D721Med (cell line): ENCODE results near the gene CCNT1.
"Not testable (repeated sequence)": the region's sequence is repeated elsewhere in the genome, so short reads cannot be mapped to it uniquely, and the experiment has no call there.

Experiments used
- DNase-seq: peaks from one replicate; pipeline ENCODE4 v3.0.0; 2011; ENCODE audit warnings: low spot score; ENCODE audit not compliant: insufficient read length
- FAIRE-seq: peaks from 2 replicates; lab custom pipeline; 2011; peaks lifted over from hg19 to GRCh38; lab: Jason Lieb, UNC
- TF ChIP-seq, protein P1 (sequence below): IDR thresholded peaks from 2 replicates; pipeline ENCODE4 v1.5.1; 2012; ENCODE audit warnings: mild to moderate bottlenecking, control low read depth; ENCODE audit not compliant: insufficient read depth; ENCODE audit errors: missing control alignments

Gene CCNT1

DNA sequence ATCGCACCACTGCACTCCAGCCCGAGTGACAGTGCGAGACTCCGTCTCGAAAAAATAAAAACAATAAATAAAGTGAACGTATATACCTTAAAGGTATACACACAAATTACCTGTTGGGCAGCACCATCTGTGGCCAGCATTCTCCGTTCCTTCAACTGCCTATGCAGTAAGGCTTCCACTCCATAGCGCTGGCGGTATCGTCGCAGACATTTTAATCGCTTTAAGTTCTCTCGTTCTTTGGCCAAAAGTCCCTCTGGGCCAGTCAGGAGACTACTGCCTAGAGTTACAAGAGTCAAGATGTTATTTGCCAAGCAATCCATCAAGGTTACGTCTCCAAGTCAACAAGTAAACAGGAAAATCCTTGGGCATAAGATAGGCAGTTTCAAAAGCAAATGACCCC, 47.5 kb downstream of the CCNT1 start:
- TF ChIP-seq, protein P1, sequence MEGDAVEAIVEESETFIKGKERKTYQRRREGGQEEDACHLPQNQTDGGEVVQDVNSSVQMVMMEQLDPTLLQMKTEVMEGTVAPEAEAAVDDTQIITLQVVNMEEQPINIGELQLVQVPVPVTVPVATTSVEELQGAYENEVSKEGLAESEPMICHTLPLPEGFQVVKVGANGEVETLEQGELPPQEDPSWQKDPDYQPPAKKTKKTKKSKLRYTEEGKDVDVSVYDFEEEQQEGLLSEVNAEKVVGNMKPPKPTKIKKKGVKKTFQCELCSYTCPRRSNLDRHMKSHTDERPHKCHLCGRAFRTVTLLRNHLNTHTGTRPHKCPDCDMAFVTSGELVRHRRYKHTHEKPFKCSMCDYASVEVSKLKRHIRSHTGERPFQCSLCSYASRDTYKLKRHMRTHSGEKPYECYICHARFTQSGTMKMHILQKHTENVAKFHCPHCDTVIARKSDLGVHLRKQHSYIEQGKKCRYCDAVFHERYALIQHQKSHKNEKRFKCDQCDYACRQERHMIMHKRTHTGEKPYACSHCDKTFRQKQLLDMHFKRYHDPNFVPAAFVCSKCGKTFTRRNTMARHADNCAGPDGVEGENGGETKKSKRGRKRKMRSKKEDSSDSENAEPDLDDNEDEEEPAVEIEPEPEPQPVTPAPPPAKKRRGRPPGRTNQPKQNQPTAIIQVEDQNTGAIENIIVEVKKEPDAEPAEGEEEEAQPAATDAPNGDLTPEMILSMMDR = no peak
- no peak for DNase-seq
- FAIRE-seq = no peak

DNA sequence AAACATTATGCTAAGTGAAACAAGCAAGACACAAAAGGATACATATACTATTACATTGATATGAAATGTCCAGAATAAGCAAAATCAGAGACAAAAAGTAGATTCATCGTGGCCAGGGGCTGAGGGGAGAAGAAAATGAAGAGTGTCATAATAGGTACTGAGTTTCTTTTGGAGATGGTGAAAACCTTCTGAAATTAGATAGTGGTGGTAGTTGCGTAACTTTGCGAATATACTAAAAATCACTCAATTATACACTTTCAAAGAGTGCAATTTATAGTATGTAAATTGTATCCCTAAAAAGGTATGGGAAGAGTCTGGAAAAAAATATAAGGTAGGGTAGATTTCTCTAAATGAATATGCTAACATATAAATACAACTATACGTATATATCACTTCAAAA, 56.6 kb downstream of the CCNT1 start:
- TF ChIP-seq, protein P1 = no peak
- no peak for DNase-seq
- FAIRE-seq = no peak

DNA sequence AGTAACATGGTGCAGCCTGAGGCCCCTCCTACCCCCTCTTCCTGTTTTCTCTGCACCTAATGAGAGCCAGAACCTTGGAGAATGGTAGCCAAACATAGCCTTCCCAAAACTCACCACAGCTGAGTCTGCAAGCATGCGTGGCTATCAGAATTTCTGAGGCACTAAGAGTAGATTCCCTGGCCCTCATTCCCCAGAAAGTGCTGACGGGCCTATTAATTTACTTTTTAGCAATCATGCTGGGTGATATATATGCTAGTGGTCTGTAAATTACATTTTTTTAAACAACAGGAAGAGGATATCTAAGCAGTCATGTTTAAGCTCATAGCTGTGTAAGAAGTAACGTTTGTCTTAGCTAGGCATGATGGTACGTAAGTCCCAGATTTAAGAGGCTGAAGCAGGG, 64.8 kb downstream of the CCNT1 start:
- DNase-seq = no peak
- TF ChIP-seq, protein P1 = no peak
- FAIRE-seq = no peak

DNA sequence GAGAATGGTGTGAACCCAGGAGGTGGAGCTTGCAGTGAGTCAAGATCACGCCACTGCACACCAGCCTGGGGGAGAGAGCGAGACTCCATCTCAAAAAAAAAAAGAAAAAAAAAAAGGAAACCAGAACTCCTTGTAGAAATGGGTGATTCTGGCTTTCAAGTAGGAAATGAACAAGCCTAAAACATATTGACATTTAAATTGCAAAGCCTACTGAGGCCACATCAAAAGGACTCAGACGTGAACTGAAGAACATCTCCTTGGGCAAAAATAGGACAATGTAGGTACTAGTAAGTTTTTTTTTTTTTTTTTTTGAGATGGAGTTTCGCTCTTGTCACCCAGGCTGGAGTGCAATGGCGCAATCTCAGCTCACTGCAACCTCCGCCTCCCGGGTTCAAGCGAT, 71.2 kb downstream of the CCNT1 start:
- FAIRE-seq, DNase-seq: not testable (repeated sequence)

DNA sequence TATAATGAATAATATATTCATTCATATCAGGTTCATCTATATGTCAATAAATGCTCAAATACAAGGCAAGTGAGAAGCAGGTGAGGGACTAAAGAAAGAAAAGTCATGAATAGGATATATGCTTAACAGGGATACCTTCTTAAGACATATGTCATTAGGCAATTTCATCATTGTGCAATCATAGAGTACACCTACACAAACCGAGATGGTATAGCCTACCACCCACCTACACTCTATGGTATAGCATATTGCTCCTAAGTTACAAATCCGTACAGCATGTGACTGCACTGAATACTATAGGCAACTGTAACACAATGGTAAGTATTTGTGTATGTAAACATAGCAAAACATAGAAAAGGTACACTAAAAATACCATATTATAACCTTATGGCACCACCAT, 73.5 kb downstream of the CCNT1 start:
- DNase-seq = no peak
- TF ChIP-seq, protein P1 = no peak
- FAIRE-seq = no peak

DNA sequence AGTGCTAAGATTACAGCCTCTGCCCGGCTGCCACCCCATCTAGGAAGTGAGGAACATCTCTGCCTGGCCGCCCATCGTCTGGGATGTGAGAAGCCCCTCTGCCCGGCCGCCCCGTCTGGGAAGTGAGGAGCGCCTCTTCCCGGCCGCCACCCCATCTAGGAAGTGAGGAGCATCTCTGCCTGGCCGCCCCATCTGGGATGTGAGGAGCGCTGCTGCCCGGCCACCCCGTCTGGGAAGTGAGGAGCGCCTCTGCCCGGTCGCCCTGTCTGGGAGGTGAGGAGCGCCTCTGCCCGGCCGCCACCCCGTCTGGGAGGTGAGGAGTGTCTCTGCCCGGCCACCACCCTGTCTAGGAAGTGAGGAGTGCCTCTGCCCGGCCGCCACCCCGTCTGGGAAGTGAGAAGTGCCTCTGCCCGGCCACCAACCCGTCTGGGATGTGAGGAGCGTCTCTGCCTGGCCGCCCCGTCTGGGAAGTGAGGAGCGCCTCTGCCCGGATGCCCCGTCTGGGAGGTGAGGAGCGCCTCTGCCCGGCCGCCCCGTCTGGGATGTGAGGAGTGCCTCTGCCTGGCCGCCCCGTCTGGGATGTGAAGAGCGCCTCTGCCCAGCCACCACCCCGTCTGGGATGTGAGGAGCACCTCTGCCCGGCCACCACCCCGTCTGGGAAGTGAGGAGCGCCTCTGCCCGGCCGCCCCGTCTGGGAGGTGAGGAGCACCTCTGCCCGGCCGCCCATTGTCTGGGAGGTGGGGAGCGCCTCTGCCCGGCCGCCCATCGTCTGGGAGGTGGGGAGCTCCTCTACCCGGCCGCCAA, 74.6 kb downstream of the CCNT1 start:
- DNase-seq, FAIRE-seq: not testable (repeated sequence)

DNA sequence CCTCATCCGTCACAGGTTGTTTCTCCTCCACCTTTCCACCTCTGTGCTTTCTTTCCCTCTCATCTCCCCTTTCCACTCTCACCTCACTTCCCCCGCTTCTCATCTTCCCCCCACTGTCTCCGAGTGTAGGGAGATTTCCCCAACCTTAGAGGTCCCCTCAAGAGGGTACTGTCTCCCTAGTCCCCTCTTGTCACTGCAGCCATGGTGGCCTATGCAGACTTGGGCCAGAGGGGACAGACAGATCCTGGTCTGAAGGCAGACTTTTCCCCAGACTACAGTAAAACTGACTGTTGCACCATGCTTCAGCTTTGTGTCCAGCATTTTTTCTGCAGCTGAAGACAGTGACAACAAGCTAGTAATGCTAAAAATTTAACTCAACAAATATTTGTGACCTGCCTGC, 75.7 kb downstream of the CCNT1 start:
- FAIRE-seq = no peak
- TF ChIP-seq, protein P1 = no peak
- DNase-seq = no peak

DNA sequence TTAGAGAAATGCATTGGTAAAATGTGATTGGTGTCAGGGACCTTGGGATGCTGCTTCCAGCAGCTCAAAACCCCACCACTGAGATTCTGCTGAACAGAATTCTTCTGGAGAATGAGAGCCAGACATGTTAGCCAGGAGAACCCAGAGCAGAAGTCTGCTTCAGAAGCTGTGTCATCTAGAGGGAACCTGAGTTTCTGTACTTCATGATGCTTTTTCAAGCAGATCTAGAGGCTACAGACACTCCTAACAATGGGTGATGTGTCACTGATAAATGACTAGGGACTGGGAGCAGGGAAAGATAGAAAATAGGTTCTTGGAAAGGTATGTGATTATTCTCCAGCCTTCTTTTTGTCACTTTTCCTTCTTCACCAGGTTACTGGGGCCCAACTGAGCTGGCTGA, 76.1 kb downstream of the CCNT1 start:
- FAIRE-seq = no peak
- TF ChIP-seq, protein P1 = no peak
- no peak for DNase-seq
